Measurements from ENCODE around the gene MOV10. TPM values are rescaled to one million over a fixed set of nuclear protein-coding genes. Genes with fewer than 3 reads are reported as not detected.

Gene MOV10
- total and polyA plus RNA-seq, 9 of the 15 experiments (the other 6 are each of a cell fraction or from before 2014, with no cell fraction given): 16.7 to 105 (median 49.5) TPM

DNA sequence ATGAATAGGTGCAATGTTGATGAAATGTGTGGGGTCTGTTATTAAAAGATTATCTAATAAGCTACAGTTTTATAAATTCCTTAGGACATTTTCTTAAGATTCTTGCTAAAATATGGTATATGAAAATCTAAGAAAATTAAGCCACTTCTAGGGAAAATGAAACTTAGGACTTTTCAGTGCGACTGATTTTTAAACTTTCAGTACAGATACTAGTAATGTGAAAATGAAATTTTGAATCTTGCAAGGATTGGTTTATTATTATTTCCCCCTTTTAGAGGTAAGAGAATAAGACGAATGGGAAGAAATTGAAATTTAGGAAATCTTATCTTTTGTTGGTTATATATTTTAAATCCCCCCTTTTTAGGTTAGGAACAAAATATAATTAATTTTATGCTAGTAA, 38.4 kb upstream of the MOV10 start:
- Histone ChIP-seq H3K27ac (ENCODE audit: extremely low read depth, low read depth, low read length) (no peak overlapping the region), H3K9me3 (replicated peaks; ENCODE audit: control insufficient read depth, insufficient read depth, low read depth, low read length) (no peaks in the 10 kb centered on the region), H3K4me1 (replicated peaks in 1 of 2; ENCODE audit: control insufficient read depth in 2 of 2, insufficient read depth in 2 of 2, low read length in 2 of 2) (peaks cover 24 to 29% of the 10 kb centered on the region in 2 experiments), H3K79me2 (ENCODE audit: control insufficient read depth, insufficient read depth, low read length) (peaks cover 84% of the 10 kb centered on the region), H2AFZ (ENCODE audit: low read depth, low read length) (no peak overlapping the region), H3K4me2 (ENCODE audit: insufficient read depth, low read length) (no peak overlapping the region), H3K27me3 (ENCODE audit: control insufficient read depth in 2 of 2, insufficient read depth in 2 of 2, low read length in 2 of 2) (no peaks in the 10 kb centered on the region), H3K9ac (ENCODE audit: insufficient read depth in 1 of 2, low read depth in 2 of 2, low read length in 2 of 2) (no peak overlapping the region; a peak in 1 of 4 replicates), H3K4me3 (no peak overlapping the region), H3K36me3 (ENCODE audit: control insufficient read depth, insufficient read depth, low read length) (peaks cover 29% of the 10 kb centered on the region), H3K9me1 (ENCODE audit: control insufficient read depth, insufficient read depth, low read length) (no peaks in the 10 kb centered on the region), H4K20me1 (replicated peaks; ENCODE audit: control insufficient read depth, insufficient read depth, low read length) (peaks cover 29% of the 10 kb centered on the region)
- BruUV-seq (replicated peaks): no TSS peak
- ATAC-seq (no peak), DNase-seq (ENCODE audit: extremely low read depth in 1 of 4, low spot score in 3 of 4) (no peak), FAIRE-seq (no peak)
- 72% methylated on average over 2 of the region's 2 CpGs for WGBS (ENCODE audit: insufficient coverage, low coverage, missing lambda C conversion rate)
- in situ Hi-C loops (cut with MboI) (no loop called here), intact Hi-C loops (cut with micrococcal nuclease) (no loop called here)
- no peak for TF ChIP-seq SIRT6 (IDR thresholded peaks at IDR 0.05; ENCODE audit: low read depth, low read length)
- TF ChIP-seq, protein P1, sequence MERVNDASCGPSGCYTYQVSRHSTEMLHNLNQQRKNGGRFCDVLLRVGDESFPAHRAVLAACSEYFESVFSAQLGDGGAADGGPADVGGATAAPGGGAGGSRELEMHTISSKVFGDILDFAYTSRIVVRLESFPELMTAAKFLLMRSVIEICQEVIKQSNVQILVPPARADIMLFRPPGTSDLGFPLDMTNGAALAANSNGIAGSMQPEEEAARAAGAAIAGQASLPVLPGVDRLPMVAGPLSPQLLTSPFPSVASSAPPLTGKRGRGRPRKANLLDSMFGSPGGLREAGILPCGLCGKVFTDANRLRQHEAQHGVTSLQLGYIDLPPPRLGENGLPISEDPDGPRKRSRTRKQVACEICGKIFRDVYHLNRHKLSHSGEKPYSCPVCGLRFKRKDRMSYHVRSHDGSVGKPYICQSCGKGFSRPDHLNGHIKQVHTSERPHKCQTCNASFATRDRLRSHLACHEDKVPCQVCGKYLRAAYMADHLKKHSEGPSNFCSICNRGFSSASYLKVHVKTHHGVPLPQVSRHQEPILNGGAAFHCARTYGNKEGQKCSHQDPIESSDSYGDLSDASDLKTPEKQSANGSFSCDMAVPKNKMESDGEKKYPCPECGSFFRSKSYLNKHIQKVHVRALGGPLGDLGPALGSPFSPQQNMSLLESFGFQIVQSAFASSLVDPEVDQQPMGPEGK (CRISPR knock-in tag; IDR thresholded peaks at IDR 0.05; ENCODE audit: borderline replicate concordance): no peak
- no peak for TF ChIP-seq TCFL5 (CRISPR knock-in tag; conservative IDR thresholded peaks at IDR 0.05)
- no peak for TF ChIP-seq ZNF57 (CRISPR knock-in tag; IDR thresholded peaks at IDR 0.05)
- 0 out of 4 replicates have a peak, but pooled peaks of 1 of the 2 experiments have one; percentile 21 for TF ChIP-seq CSDE1 (IDR thresholded peaks at IDR 0.05)
- TF ChIP-seq EZH2 (IDR thresholded peaks at IDR 0.05; ENCODE audit: borderline replicate concordance, low read depth, low read length): no peak
- no peak for TF ChIP-seq HNRNPLL (IDR thresholded peaks at IDR 0.05; ENCODE audit: low read depth, low read length, poor library complexity, severe bottlenecking)
- no peak for TF ChIP-seq RBM14 (IDR thresholded peaks at IDR 0.05; ENCODE audit: borderline replicate concordance, insufficient read depth, low read depth, low read length)
- POLR2A ChIA-PET: interaction anchor here (0.9 to 1.5 kb wide), 6 partner anchors 7 to 64 kb away, joined by 3 to 5 read pairs (median 3); no protein-coding TSS in a partner anchor
- CTCF ChIA-PET (ENCODE audit: low intra/inter-chr PET ratio): no interaction called here
